Astrocyte (in vitro differentiated cells and primary cell): Measurements from ENCODE around the gene CTCF. TPM values are rescaled to one million over a fixed set of nuclear protein-coding genes. Genes with fewer than 3 reads are reported as not detected.

Experiments
- DNase-seq: peaks from one replicate; pipeline ENCODE4 v3.0.0-alpha.2; 2010; ENCODE audit warnings: low read depth
- FAIRE-seq: peaks from 2 replicates; lab custom pipeline; 2011; peaks lifted over from hg19 to GRCh38; lab: Jason Lieb, UNC
- H2AFZ ChIP-seq: 2 replicates; pipeline ENCODE4 v1.6.0; 2012; ENCODE audit warnings: low read depth, low read length, inconsistent platforms
- H3K27ac ChIP-seq: 2 replicates; pipeline ENCODE4 v1.5.1; 2011; ENCODE audit warnings: low read depth, low read length, inconsistent platforms
- H3K27me3 ChIP-seq: 2 replicates; pipeline ENCODE4 v1.6.0; 2011; ENCODE audit warnings: low read length, inconsistent platforms; ENCODE audit not compliant: insufficient read depth
- H3K36me3 ChIP-seq: 2 replicates; pipeline ENCODE4 v1.5.1; 2011; ENCODE audit warnings: low read length, inconsistent platforms; ENCODE audit not compliant: insufficient read depth
- H3K4me1 ChIP-seq: 2 replicates; pipeline ENCODE4 v1.5.1; 2011; ENCODE audit warnings: low read length, inconsistent platforms; ENCODE audit not compliant: insufficient read depth
- H3K4me2 ChIP-seq: 2 replicates; pipeline ENCODE4 v1.6.0; 2012; ENCODE audit warnings: low read length, inconsistent platforms
- H3K4me3 ChIP-seq: 2 replicates; pipeline ENCODE4 v1.5.1; 2011; ENCODE audit warnings: low read depth, mild to moderate bottlenecking, low read length, inconsistent platforms; ENCODE audit not compliant: insufficient read depth
- H3K79me2 ChIP-seq: 2 replicates; pipeline ENCODE4 v1.6.0; 2012; ENCODE audit warnings: mild to moderate bottlenecking, low read length, inconsistent platforms; ENCODE audit not compliant: insufficient read depth
- H3K9ac ChIP-seq: 2 replicates; pipeline ENCODE4 v1.6.0; 2012; ENCODE audit warnings: mild to moderate bottlenecking, low read length, inconsistent platforms
- H3K9me3 ChIP-seq: 2 replicates; pipeline ENCODE4 v1.5.1; 2012; ENCODE audit warnings: low read depth, mild to moderate bottlenecking, low read length, inconsistent platforms; ENCODE audit not compliant: insufficient read depth
- H4K20me1 ChIP-seq: 2 replicates; pipeline ENCODE4 v1.6.0; 2012; ENCODE audit warnings: low read length, inconsistent platforms; ENCODE audit not compliant: insufficient read depth
- H3K27ac Mint-ChIP-seq: one replicate; pipeline ENCODE4 v1.8.0; 2021; ENCODE audit warnings: mild to moderate bottlenecking, mixed read lengths; ENCODE audit not compliant: unreplicated experiment
- H3K27me3 Mint-ChIP-seq: one replicate; pipeline ENCODE4 v1.8.0; 2021; ENCODE audit warnings: low read depth, mixed read lengths; ENCODE audit not compliant: unreplicated experiment
- H3K36me3 Mint-ChIP-seq: one replicate; pipeline ENCODE4 v1.8.0; 2021; ENCODE audit warnings: low read depth, mixed read lengths; ENCODE audit not compliant: unreplicated experiment
- H3K4me1 Mint-ChIP-seq: one replicate; pipeline ENCODE4 v1.8.0; 2021; ENCODE audit warnings: low read depth, mixed read lengths; ENCODE audit not compliant: unreplicated experiment
- H3K4me3 Mint-ChIP-seq: one replicate; pipeline ENCODE4 v1.8.0; 2021; ENCODE audit warnings: mild to moderate bottlenecking, moderate library complexity, mixed read lengths; ENCODE audit not compliant: unreplicated experiment
- H3K9me3 Mint-ChIP-seq: one replicate; pipeline ENCODE4 v1.8.0; 2021; ENCODE audit warnings: mild to moderate bottlenecking, mixed read lengths; ENCODE audit not compliant: unreplicated experiment
- EZH2 ChIP-seq: IDR thresholded peaks from 2 replicates; pipeline ENCODE4 v1.6.1; 2012; ENCODE audit warnings: mild to moderate bottlenecking, low read length, inconsistent platforms; ENCODE audit not compliant: insufficient read depth
- total RNA-seq: library from RNA; stranded (reverse); gene quantifications from 2 replicates; pipeline ENCODE4 v1.2.1, GENCODE V29; 2021
- TF ChIP-seq, protein P1 (sequence below): IDR thresholded peaks from 2 replicates; pipeline ENCODE4 v1.5.1; 2011; ENCODE audit warnings: low read depth, mild to moderate bottlenecking, inconsistent platforms, low read length, moderate library complexity; ENCODE audit not compliant: insufficient read depth

CTCF gene
- total RNA-seq, 1 donor from 2014 or later, result 26.8 TPM

DNA sequence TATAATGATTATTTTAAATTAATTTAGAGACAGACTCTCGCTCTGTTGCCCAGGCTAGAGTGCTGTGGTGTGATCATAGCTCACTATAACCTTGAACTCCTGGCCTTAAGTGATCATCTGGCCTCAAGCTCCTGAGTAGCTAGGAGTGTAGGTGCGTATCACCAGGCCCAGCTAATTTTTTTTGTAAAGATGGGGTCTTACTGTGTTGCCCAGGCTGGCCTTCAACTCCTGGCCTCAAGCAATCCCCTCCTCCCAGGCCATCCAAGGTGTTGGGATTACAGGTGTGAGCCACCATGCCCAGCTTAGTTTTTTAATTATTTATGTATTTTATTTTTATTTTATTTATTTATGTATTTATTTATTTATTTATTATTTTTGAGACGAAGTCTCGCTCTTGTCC is 17.9 kb downstream of the CTCF start:
- Mint-ChIP-seq H3K36me3 (no peaks in the 10 kb centered on the region), H3K27ac (no peak overlapping the region), H3K27me3 (no peaks in the 10 kb centered on the region)

DNA sequence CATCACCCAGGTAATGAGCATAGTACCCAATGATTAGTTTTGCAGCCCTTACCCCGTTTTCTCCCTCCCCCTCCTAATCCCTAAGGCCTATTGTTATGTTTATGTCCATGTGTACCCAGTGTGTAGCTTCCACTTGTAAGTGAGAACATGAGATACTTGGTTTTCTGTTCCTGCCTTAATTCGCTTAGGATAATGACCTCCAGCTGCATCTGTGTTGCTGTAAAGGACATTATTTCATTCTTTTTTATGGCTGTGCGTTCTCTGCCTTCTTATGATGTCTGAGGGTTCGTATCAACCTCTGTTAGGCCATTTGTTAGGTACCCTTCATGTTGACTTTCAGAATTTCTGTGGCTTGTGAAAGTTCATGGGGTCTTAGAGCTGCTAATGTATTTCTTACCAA is 31.0 kb downstream of the CTCF start:
- no peak overlapping the region for H3K4me2 ChIP-seq
- Mint-ChIP-seq H3K27me3 (no peaks in the 10 kb centered on the region), H3K9me3 (no peaks in the 10 kb centered on the region), H3K4me3 (no peak overlapping the region), H3K4me1 (peaks cover 8% of the 10 kb centered on the region), H3K27ac (no peak overlapping the region), H3K36me3 (peaks cover 1% of the 10 kb centered on the region)
- H3K4me3 ChIP-seq, result no peak overlapping the region
- FAIRE-seq, result no peak
- no peak overlapping the region for H3K9ac ChIP-seq
- TF ChIP-seq, protein P1, sequence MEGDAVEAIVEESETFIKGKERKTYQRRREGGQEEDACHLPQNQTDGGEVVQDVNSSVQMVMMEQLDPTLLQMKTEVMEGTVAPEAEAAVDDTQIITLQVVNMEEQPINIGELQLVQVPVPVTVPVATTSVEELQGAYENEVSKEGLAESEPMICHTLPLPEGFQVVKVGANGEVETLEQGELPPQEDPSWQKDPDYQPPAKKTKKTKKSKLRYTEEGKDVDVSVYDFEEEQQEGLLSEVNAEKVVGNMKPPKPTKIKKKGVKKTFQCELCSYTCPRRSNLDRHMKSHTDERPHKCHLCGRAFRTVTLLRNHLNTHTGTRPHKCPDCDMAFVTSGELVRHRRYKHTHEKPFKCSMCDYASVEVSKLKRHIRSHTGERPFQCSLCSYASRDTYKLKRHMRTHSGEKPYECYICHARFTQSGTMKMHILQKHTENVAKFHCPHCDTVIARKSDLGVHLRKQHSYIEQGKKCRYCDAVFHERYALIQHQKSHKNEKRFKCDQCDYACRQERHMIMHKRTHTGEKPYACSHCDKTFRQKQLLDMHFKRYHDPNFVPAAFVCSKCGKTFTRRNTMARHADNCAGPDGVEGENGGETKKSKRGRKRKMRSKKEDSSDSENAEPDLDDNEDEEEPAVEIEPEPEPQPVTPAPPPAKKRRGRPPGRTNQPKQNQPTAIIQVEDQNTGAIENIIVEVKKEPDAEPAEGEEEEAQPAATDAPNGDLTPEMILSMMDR, result no peak
- no peak for TF ChIP-seq EZH2
- H3K9me3 ChIP-seq, result no peaks in the 10 kb centered on the region
- H3K4me1 ChIP-seq, result peaks cover 14% of the 10 kb centered on the region
- H3K27me3 ChIP-seq, result no peaks in the 10 kb centered on the region
- H4K20me1 ChIP-seq, result peaks cover 61% of the 10 kb centered on the region
- H3K36me3 ChIP-seq, result peaks cover under 1% of the 10 kb centered on the region
- no peak for DNase-seq
- peaks cover 60% of the 10 kb centered on the region for H3K79me2 ChIP-seq
- H2AFZ ChIP-seq, result no peak overlapping the region
- no peak overlapping the region for H3K27ac ChIP-seq

More for the DNA sequence above, 17.9 kb downstream of the CTCF start:
- Histone ChIP-seq H3K4me2 (no peak overlapping the region), H3K27me3 (no peaks in the 10 kb centered on the region), H3K9ac (no peak overlapping the region), H3K4me1 (no peaks in the 10 kb centered on the region), H3K79me2 (peaks cover 77% of the 10 kb centered on the region), H4K20me1 (peaks cover 39% of the 10 kb centered on the region), H3K36me3 (peaks cover 3% of the 10 kb centered on the region), H3K4me3 (no peak overlapping the region), H3K9me3 (no peaks in the 10 kb centered on the region), H3K27ac (no peak overlapping the region), H2AFZ (no peak overlapping the region)
- H3K4me1 Mint-ChIP-seq, result no peaks in the 10 kb centered on the region
- no peak for TF ChIP-seq EZH2
- TF ChIP-seq, protein P1, result no peak
- no peak for FAIRE-seq
- H3K9me3 Mint-ChIP-seq, result no peaks in the 10 kb centered on the region
- no peak for DNase-seq
- no peak overlapping the region for H3K4me3 Mint-ChIP-seq

DNA sequence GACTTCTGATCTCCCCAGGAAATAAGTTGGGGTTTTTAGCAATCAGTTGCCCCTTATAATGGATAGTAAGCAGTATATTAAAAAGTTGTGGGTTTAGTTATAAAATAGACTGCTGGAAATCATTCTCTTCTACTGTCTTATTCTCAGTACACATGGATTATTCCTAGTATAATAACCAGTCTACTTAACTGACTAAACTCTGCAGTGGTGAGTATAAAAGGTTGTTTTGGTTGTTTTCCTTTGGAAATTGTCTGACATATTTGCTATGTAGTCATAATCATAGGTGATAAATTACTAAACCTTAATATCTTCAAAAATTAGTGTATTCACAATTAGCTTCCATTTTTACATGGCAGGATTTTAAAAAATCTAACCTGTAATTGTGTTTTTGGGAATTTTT is 31.4 kb downstream of the CTCF start:
- Histone ChIP-seq H3K27ac (no peak overlapping the region), H3K9me3 (no peaks in the 10 kb centered on the region), H3K79me2 (peaks cover 60% of the 10 kb centered on the region), H3K27me3 (no peaks in the 10 kb centered on the region), H3K36me3 (no peaks in the 10 kb centered on the region), H3K4me1 (peaks cover 14% of the 10 kb centered on the region), H3K4me3 (no peak overlapping the region), H3K4me2 (no peak overlapping the region), H2AFZ (no peak overlapping the region), H3K9ac (no peak overlapping the region), H4K20me1 (peaks cover 63% of the 10 kb centered on the region)
- DNase-seq (no peak), FAIRE-seq (no peak)
- Mint-ChIP-seq H3K4me1 (peaks cover 8% of the 10 kb centered on the region), H3K9me3 (no peaks in the 10 kb centered on the region), H3K4me3 (no peak overlapping the region), H3K27ac (no peak overlapping the region), H3K36me3 (no peaks in the 10 kb centered on the region), H3K27me3 (no peaks in the 10 kb centered on the region)
- TF ChIP-seq, protein P1, result no peak
- TF ChIP-seq EZH2, result no peak
